RWPE1 (cell line): Measurements from ENCODE around the gene RTN4.

ENCODE experiments used
- CTCF ChIA-PET: fragments of 350-600 bp; sonication (Branson Sonifier 250); formaldehyde crosslinking; extraction: SDS; loops from one replicate; lab custom pipeline; 2021; lab: Yijun Ruan, JAX
- POLR2A ChIA-PET: fragments of 400-600 bp; formaldehyde crosslinking; extraction: SDS; loops from one replicate; lab custom pipeline; 2020; ENCODE audit warnings: antibody characterized with exemption; ENCODE audit not compliant: low non-redundant PET; lab: Yijun Ruan, JAX
- DNase-seq: peaks from one replicate; pipeline ENCODE4 v3.0.0; 2012; ENCODE audit warnings: low spot score
- H3K27ac ChIP-seq: fragments of 450-650 bp; 2 replicates; pipeline ENCODE4 v1.5.1; 2017
- CTCF ChIP-seq: fragments of 450-650 bp; conservative IDR thresholded peaks from 2 replicates; pipeline ENCODE4 v1.5.1; 2017; ENCODE audit warnings: low read depth, mild to moderate bottlenecking

RTN4 gene

GRCh38 chr2:55038428-55038827, 11.8 kb downstream of the RTN4 start:
- TF ChIP-seq CTCF, result no peak
- POLR2A ChIA-PET, result no interaction called here
- CTCF ChIA-PET, result interaction anchor here (0.6 kb wide), 1 partner anchor 13 kb away, joined by 3 read pairs; no protein-coding TSS in a partner anchor
- no peak for DNase-seq
- no peak overlapping the region for H3K27ac ChIP-seq

GRCh38 chr2:55035716-55036115, 14.5 kb downstream of the RTN4 start:
- ChIA-PET POLR2A (no interaction called here), CTCF (no interaction called here)
- H3K27ac ChIP-seq, result no peak overlapping the region
- TF ChIP-seq CTCF, result no peak
- DNase-seq, result no peak

GRCh38 chr2:55033921-55034320, 16.3 kb downstream of the RTN4 start:
- H3K27ac ChIP-seq, result no peak overlapping the region
- ChIA-PET POLR2A (interaction anchor here (0.6 kb wide), 1 partner anchor 14 kb away, joined by 3 read pairs; no protein-coding TSS in a partner anchor), CTCF (interaction anchor here (0.6 to 0.7 kb wide), 2 partner anchors 8 to 9 kb away, joined by 3 to 4 read pairs; no protein-coding TSS in a partner anchor)
- no peak for DNase-seq
- TF ChIP-seq CTCF, result no peak

GRCh38 chr2:55033076-55033742, 17.0 kb downstream of the RTN4 start:
- no peak overlapping the region for H3K27ac ChIP-seq
- no peak for DNase-seq
- POLR2A ChIA-PET, result interaction anchor here (0.6 kb wide), 1 partner anchor 13 kb away, joined by 3 read pairs; no protein-coding TSS in a partner anchor
- CTCF ChIA-PET, result interaction anchor here (0.6 to 0.7 kb wide), 3 partner anchors 7 to 136 kb away, joined by 3 to 8 read pairs (median 4); no protein-coding TSS in a partner anchor
- no peak for TF ChIP-seq CTCF

- POLR2A ChIA-PET, result no interaction called here
These were observed 18.7 kb downstream of the RTN4 start for GRCh38 chr2:55031505-55031904.

GRCh38 chr2:55030766-55031165, 19.5 kb downstream of the RTN4 start:
- no peak for DNase-seq
- H3K27ac ChIP-seq, result no peak overlapping the region
- ChIA-PET POLR2A (no interaction called here), CTCF (no interaction called here)
- TF ChIP-seq CTCF, result no peak

More at GRCh38 chr2:55031505-55031904, 18.7 kb downstream of the RTN4 start:
- TF ChIP-seq CTCF, result no peak
- no peak for DNase-seq
- CTCF ChIA-PET, result interaction anchor here (1.2 kb wide), 1 partner anchor 17 kb away, joined by 4 read pairs; no protein-coding TSS in a partner anchor
- no peak overlapping the region for H3K27ac ChIP-seq
